ENCODE results near the gene ZNF587B. TPM values are rescaled to one million over a fixed set of nuclear protein-coding genes. Genes with fewer than 3 reads are reported as not detected.

Gene ZNF587B
- total and polyA plus RNA-seq, 10 of the 15 experiments (the other 5 are each of a cell fraction or from before 2014, with no cell fraction given), result 4.1 to 33.9 (median 15.2) TPM

DNA sequence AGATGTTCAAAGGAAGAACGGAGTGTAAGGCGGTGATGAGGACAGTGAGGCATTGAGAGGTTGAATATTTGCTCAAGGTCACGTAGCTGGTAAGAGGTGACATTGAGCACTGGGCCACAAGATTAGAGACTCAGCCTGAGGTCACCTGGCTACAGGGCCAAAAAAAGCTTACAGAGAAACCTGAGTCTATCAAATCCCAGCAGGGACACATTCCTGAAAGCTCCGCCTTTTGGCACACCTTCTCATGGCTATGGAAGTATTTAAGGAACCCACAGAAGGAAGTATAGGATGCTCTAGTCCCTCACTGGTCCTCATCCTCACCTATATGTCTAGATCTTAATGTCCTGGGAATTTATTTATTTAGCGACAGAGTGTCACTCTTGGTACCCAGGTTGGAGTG is 43.2 kb upstream of the ZNF587B start:
- no peaks in the 10 kb centered on the region; the same call in 1 of the 2 replicates for H3K79me2 ChIP-seq (ENCODE audit: control insufficient read depth, insufficient read depth, low read length)
- H3K9me3 ChIP-seq (replicated peaks; ENCODE audit: control insufficient read depth, insufficient read depth, low read length), result peaks cover 19% of the 10 kb centered on the region; the same call in 2 of the 3 replicates
- TF ChIP-seq ESRRA (IDR thresholded peaks at IDR 0.05; ENCODE audit: low read length) (no peak), RFX5 (IDR thresholded peaks at IDR 0.05; ENCODE audit: low read depth, low read length) (no peak), E4F1 (IDR thresholded peaks at IDR 0.05; ENCODE audit: borderline replicate concordance, partially characterized antibody) (no peak), BCL3 (IDR thresholded peaks at IDR 0.05; ENCODE audit: borderline replicate concordance, insufficient read depth, low read depth, low read length, poor library complexity, severe bottlenecking) (no peak), FOXK2 (IDR thresholded peaks at IDR 0.05) (no peak), SMC3 (IDR thresholded peaks at IDR 0.05; ENCODE audit: borderline replicate concordance, low read length) (no peak), USF2 (IDR thresholded peaks at IDR 0.05; ENCODE audit: borderline replicate concordance, low read depth, low read length) (no peak), NRF1 (conservative IDR thresholded peaks at IDR 0.05; ENCODE audit: low read depth, low read length) (no peak), ZNF207 (IDR thresholded peaks at IDR 0.05; ENCODE audit: borderline replicate concordance) (no peak), POLR2AphosphoS2 (IDR thresholded peaks at IDR 0.05; ENCODE audit: low read depth, low read length) (no peak), ZNF217 (IDR thresholded peaks at IDR 0.05) (no peak)
- TF ChIP-seq, protein P1, sequence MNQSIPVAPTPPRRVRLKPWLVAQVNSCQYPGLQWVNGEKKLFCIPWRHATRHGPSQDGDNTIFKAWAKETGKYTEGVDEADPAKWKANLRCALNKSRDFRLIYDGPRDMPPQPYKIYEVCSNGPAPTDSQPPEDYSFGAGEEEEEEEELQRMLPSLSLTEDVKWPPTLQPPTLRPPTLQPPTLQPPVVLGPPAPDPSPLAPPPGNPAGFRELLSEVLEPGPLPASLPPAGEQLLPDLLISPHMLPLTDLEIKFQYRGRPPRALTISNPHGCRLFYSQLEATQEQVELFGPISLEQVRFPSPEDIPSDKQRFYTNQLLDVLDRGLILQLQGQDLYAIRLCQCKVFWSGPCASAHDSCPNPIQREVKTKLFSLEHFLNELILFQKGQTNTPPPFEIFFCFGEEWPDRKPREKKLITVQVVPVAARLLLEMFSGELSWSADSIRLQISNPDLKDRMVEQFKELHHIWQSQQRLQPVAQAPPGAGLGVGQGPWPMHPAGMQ (IDR thresholded peaks at IDR 0.05; ENCODE audit: borderline replicate concordance), result no peak
- TF ChIP-seq, protein P2, sequence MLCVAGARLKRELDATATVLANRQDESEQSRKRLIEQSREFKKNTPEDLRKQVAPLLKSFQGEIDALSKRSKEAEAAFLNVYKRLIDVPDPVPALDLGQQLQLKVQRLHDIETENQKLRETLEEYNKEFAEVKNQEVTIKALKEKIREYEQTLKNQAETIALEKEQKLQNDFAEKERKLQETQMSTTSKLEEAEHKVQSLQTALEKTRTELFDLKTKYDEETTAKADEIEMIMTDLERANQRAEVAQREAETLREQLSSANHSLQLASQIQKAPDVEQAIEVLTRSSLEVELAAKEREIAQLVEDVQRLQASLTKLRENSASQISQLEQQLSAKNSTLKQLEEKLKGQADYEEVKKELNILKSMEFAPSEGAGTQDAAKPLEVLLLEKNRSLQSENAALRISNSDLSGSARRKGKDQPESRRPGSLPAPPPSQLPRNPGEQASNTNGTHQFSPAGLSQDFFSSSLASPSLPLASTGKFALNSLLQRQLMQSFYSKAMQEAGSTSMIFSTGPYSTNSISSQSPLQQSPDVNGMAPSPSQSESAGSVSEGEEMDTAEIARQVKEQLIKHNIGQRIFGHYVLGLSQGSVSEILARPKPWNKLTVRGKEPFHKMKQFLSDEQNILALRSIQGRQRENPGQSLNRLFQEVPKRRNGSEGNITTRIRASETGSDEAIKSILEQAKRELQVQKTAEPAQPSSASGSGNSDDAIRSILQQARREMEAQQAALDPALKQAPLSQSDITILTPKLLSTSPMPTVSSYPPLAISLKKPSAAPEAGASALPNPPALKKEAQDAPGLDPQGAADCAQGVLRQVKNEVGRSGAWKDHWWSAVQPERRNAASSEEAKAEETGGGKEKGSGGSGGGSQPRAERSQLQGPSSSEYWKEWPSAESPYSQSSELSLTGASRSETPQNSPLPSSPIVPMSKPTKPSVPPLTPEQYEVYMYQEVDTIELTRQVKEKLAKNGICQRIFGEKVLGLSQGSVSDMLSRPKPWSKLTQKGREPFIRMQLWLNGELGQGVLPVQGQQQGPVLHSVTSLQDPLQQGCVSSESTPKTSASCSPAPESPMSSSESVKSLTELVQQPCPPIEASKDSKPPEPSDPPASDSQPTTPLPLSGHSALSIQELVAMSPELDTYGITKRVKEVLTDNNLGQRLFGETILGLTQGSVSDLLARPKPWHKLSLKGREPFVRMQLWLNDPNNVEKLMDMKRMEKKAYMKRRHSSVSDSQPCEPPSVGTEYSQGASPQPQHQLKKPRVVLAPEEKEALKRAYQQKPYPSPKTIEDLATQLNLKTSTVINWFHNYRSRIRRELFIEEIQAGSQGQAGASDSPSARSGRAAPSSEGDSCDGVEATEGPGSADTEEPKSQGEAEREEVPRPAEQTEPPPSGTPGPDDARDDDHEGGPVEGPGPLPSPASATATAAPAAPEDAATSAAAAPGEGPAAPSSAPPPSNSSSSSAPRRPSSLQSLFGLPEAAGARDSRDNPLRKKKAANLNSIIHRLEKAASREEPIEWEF (IDR thresholded peaks at IDR 0.05; ENCODE audit: insufficient replicate concordance, low read depth, low read length), result no peak

More for the DNA sequence above, 43.2 kb upstream of the ZNF587B start:
- FAIRE-seq, result no peak
- no peak for DNase-seq (ENCODE audit: low read depth, low spot score)
- POLR2A ChIA-PET, result no interaction called here
- Histone ChIP-seq H4K20me1 (ENCODE audit: control insufficient read depth, insufficient read depth) (no peaks in the 10 kb centered on the region), H3K4me1 (ENCODE audit: control insufficient read depth, insufficient read depth, low read length) (no peaks in the 10 kb centered on the region), H2AFZ (ENCODE audit: control insufficient read depth, low read depth, low read length) (no peak overlapping the region), H3K4me3 (no peak overlapping the region), H3K9ac (ENCODE audit: control insufficient read depth, insufficient read depth, low read length) (no peak overlapping the region), H3K27me3 (replicated peaks in 1 of 2; ENCODE audit: control insufficient read depth in 2 of 2, insufficient read depth in 2 of 2, low read length in 1 of 2) (no peaks in the 10 kb centered on the region), H3K4me2 (ENCODE audit: control insufficient read depth, insufficient read depth) (no peak overlapping the region), H3K27ac (ENCODE audit: control insufficient read depth, insufficient read depth) (no peak overlapping the region), H3K36me3 (ENCODE audit: control insufficient read depth in 2 of 2, insufficient read depth in 2 of 2, low read length in 1 of 2) (peaks cover 3 to 8% of the 10 kb centered on the region in 2 experiments; a peak in 3 of 4 replicates)
- no TSS peak for BruUV-seq (replicated peaks)
- CTCF ChIA-PET, result no interaction called here
- intact Hi-C loops (cut with micrococcal nuclease; ENCODE audit: unreplicated experiment) (no loop called here), in situ Hi-C loops (cut with MboI) (no loop called here)
- WGBS (ENCODE audit: insufficient coverage, insufficient replicate concordance, low lambda C conversion rate, missing lambda C conversion rate), result 100% methylated on average over 5 of the region's 5 CpGs
- SMC1A ChIA-PET (ENCODE audit: uncharacterized antibody, unreplicated experiment), result no interaction called here
- RAD21 ChIA-PET (ENCODE audit: unreplicated experiment), result no interaction called here
- ATAC-seq, result no peak

All from GM12878 (cell line).